Sigmoid colon (tissue), 7 donors: ENCODE data around the gene MAD1L1. TPM values are rescaled to one million over a fixed set of nuclear protein-coding genes. Genes with fewer than 3 reads are reported as not detected.
A peak's percentile ranks its signal among the peaks of the same experiment; 100 is the strongest.
"Not testable (repeated sequence)": the region's sequence is repeated elsewhere in the genome, so short reads cannot be mapped to it uniquely, and the experiment has no call there.

ENCODE experiments used
- DNase-seq: peaks from one replicate; pipeline ENCODE4 v3.0.0-alpha.2; 2019
- H3K27ac ChIP-seq, 4 donors: fragments of 200-600 bp; sonication (generic); one replicate each; pipeline ENCODE4 v1.5.1; 2016 to 2019; ENCODE audit warnings: mild to moderate bottlenecking in 1 of 4
- H3K27me3 ChIP-seq, 3 donors: fragments of 200-600 bp; sonication (generic); one replicate each; pipeline ENCODE4 v1.5.1; 2019; ENCODE audit warnings: mild to moderate bottlenecking in 1 of 3
- H3K36me3 ChIP-seq, 4 donors: fragments of 200-600 bp; sonication (generic); one replicate each; pipeline ENCODE4 v1.5.1; 2016 to 2019
- H3K4me1 ChIP-seq, 4 donors: fragments of 200-600 bp; sonication (generic); one replicate each; pipeline ENCODE4 v1.5.1; 2017 to 2019
- H3K4me3 ChIP-seq, 4 donors: fragments of 200-600 bp; sonication (generic); one replicate each; pipeline ENCODE4 v1.5.1; 2017 to 2019; ENCODE audit warnings: mild to moderate bottlenecking in 2 of 4, moderate library complexity in 1 of 4
- H3K9me3 ChIP-seq, 4 donors: fragments of 200-600 bp in 3 of 4; sonication (generic) in 3 of 4; one replicate each; pipeline versions ENCODE4 v1.5.1 to v1.6.1; 2013 to 2019
- CTCF ChIP-seq, 4 experiments: fragments of 450-650 bp in 3 of 4; fragments of 200-600 bp in 1 of 4; IDR thresholded peaks; one replicate each; pipeline ENCODE4 v1.5.1; 2016 to 2019; ENCODE audit warnings: antibody characterized with exemption in 4 of 4, mild to moderate bottlenecking in 3 of 4, moderate library complexity in 2 of 4
- EP300 ChIP-seq, 4 donors: sonication (generic); formaldehyde crosslinking; IDR thresholded peaks; one replicate each; pipeline ENCODE4 v1.6.1; 2017; ENCODE audit warnings: antibody characterized with exemption in 4 of 4
- POLR2A ChIP-seq, 2 donors: fragments of 450-650 bp; IDR thresholded peaks; one replicate each; pipeline ENCODE4 v1.6.1; 2016; ENCODE audit warnings: antibody characterized with exemption in 2 of 2, mild to moderate bottlenecking in 2 of 2, moderate library complexity in 2 of 2
- POLR2AphosphoS5 ChIP-seq, 4 donors: sonication (generic); formaldehyde crosslinking; IDR thresholded peaks; one replicate each; pipeline ENCODE4 v1.6.1; 2017; ENCODE audit warnings: antibody characterized with exemption in 4 of 4
- WGBS, 2 donors: extraction: QIAGEN DNeasy Blood & Tissue Kit; methylation state at CpG; one replicate each; pipeline ENCODE4 v1.1.7; 2013; 5-methylcytosine and 5-hydroxymethylcytosine counted together
- intact Hi-C: fragments of 100-400 bp; cut with DNase I; formaldehyde crosslinking; loops from one replicate; pipeline ENCODE4 v1.15.1; 2023
- polyA plus RNA-seq, 3 donors: library from polyadenylated mRNA; stranded (reverse); fragments of 200-250 nt; gene quantifications; one replicate each; pipeline ENCODE4 v1.2.3, GENCODE V29; 2013
- total RNA-seq, 4 donors: library from RNA; depleted of rRNA; stranded (reverse); fragments of >200 nt; gene quantifications; one replicate each; pipeline ENCODE4 v1.1.0, GENCODE V29; 2016
- donor health status: healthy with polysubstance abuse.
- donor health status: Bipolar disorder and iron deficiency.
- donor health status: healthy.

MAD1L1 gene
- total and polyA plus RNA-seq, 7 donors, result 10.2 to 38.4 (median 20.6) TPM

- no peak for TF ChIP-seq EP300 (IDR thresholded peaks at IDR 0.05)
- no peak for TF ChIP-seq POLR2A (IDR thresholded peaks at IDR 0.05)
- TF ChIP-seq POLR2AphosphoS5 (IDR thresholded peaks at IDR 0.05), result no peak
- TF ChIP-seq CTCF (IDR thresholded peaks at IDR 0.05), result no peak
These were observed 370.8 kb downstream of the MAD1L1 start for GRCh38 chr7:1861799-1862458.

GRCh38 chr7:1860881-1861798, 371.6 kb downstream of the MAD1L1 start:
- H3K9me3 ChIP-seq, intact Hi-C loops, H3K36me3 ChIP-seq, H3K27ac ChIP-seq, DNase-seq, H3K4me3 ChIP-seq, H3K4me1 ChIP-seq, H3K27me3 ChIP-seq: not testable (repeated sequence)
- WGBS, 2 donors, result 92 to 93% methylated on average over 23 of the region's 33 CpGs

More at GRCh38 chr7:1861799-1862458, 370.8 kb downstream of the MAD1L1 start:
- Histone ChIP-seq H3K36me3 (no peaks in the 10 kb centered on the region), H3K4me3 (no peak overlapping the region), H3K27me3 (no peaks in the 10 kb centered on the region), H3K27ac (no peak overlapping the region), H3K4me1 (no peaks in the 10 kb centered on the region), H3K9me3 (no peaks in the 10 kb centered on the region)
- DNase-seq, result no peak
- WGBS, 2 donors, result 81 to 93% methylated on average over 18 of the region's 19 CpGs
- intact Hi-C loops, result no loop called here

- 92 to 93% methylated on average over 26 of the region's 26 CpGs for WGBS, 2 donors
- Histone ChIP-seq H3K27me3 (no peaks in the 10 kb centered on the region), H3K4me3 (no peak overlapping the region), H3K9me3 (no peaks in the 10 kb centered on the region), H3K27ac (no peak overlapping the region), H3K4me1 (no peaks in the 10 kb centered on the region), H3K36me3 (no peaks in the 10 kb centered on the region)
- no peak for DNase-seq
- TF ChIP-seq CTCF (IDR thresholded peaks at IDR 0.05) (no peak), EP300 (IDR thresholded peaks at IDR 0.05) (no peak), POLR2AphosphoS5 (IDR thresholded peaks at IDR 0.05) (no peak), POLR2A (IDR thresholded peaks at IDR 0.05) (no peak)
- intact Hi-C loops, result no loop called here
These were observed 373.3 kb downstream of the MAD1L1 start for GRCh38 chr7:1859266-1860035.

GRCh38 chr7:1858435-1859265, 374.1 kb downstream of the MAD1L1 start:
- no peaks in the 10 kb centered on the region for H3K4me1 ChIP-seq
- no peaks in the 10 kb centered on the region for H3K27me3 ChIP-seq
- H3K9me3 ChIP-seq, result no peaks in the 10 kb centered on the region
- H3K36me3 ChIP-seq, result no peaks in the 10 kb centered on the region
- 96 to 97% methylated on average over 29 of the region's 29 CpGs for WGBS, 2 donors
- intact Hi-C loops, result no loop called here
- peak; percentile 57 for DNase-seq
- TF ChIP-seq POLR2AphosphoS5 (IDR thresholded peaks at IDR 0.05) (no peak), CTCF (IDR thresholded peaks at IDR 0.05) (no peak)
- no peak overlapping the region for H3K4me3 ChIP-seq
- no peak overlapping the region for H3K27ac ChIP-seq
